ENCODE results near the gene RCSD1.

The RCSD1 gene

DNA sequence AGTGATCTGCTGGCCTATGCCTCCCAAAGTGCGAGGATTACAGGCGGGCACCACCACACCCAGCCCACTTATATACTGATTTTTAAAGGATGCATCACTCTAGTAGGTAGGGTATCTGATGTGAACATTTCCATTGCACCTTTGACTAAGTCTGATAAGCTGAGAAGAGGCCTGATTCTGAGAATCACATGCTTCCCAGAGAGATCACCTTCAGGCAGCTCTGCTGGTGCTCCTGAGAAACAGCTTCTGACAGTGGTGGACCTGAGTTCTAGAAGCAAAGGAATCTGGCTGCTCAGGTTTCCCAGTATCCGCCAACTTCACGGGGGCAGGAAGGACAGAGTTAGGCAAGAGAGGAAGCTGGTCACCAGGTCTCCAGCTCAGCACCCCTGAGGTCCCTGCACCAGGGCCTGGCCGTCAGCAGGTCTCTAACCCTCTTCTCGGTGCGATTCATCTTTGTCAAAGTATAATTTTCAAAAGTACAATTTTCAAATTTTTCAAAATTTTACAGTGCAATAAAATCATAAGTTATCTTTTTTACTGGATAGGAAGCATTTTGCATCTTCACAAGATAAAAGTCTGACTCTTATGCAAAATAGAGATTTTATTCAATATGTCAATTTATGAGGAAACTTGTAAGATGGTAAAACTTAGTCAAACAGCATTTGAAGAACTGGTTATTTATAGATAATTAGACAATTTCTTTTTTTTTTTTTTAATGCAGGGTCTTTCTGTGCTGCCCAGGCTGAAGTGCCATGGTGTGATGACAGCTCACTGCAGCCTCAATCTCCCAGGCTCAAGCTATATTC lies 65.9 kb downstream of the RCSD1 start:
- peaks cover 26% of the 10 kb centered on the region for H3K4me1 Mint-ChIP-seq
- H3K27ac Mint-ChIP-seq: no peak overlapping the region
- no peak overlapping the region for H3K4me3 Mint-ChIP-seq
- peaks cover 75% of the 10 kb centered on the region for H3K36me3 Mint-ChIP-seq
- no peaks in the 10 kb centered on the region for H3K27me3 Mint-ChIP-seq
- ATAC-seq: no peak
- H3K9me3 Mint-ChIP-seq: no peaks in the 10 kb centered on the region

DNA sequence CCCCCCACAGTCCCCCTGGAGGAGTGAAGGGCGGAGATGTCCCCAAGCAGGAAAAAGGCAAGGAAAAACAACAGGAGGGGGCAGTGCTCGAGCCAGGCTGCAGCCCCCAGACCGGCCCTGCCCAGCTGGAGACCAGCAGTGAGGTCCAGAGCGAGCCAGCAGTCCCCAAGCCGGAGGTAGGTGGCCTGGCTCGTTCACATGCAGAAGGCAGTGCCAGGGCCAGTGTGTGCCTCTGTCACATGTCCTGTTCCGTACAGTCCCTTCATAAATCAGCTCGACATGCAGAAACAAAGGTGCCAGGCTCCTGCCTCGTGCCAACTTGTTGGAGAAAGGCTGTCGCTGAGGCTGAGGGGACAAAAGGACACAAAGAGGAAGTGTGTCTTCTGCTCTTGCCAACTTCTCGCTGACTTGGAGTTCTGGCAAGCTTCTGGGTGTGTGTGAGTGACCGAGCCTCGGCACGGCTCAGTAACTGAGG lies 67.7 kb downstream of the RCSD1 start:
- ATAC-seq: no peak
- H3K4me1 Mint-ChIP-seq: peaks cover 27% of the 10 kb centered on the region
- H3K27me3 Mint-ChIP-seq: no peaks in the 10 kb centered on the region
- H3K4me3 Mint-ChIP-seq: no peak overlapping the region
- H3K27ac Mint-ChIP-seq: peak overlapping the region; percentile 69
- H3K36me3 Mint-ChIP-seq: peaks cover 68% of the 10 kb centered on the region
- no peaks in the 10 kb centered on the region for H3K9me3 Mint-ChIP-seq

DNA sequence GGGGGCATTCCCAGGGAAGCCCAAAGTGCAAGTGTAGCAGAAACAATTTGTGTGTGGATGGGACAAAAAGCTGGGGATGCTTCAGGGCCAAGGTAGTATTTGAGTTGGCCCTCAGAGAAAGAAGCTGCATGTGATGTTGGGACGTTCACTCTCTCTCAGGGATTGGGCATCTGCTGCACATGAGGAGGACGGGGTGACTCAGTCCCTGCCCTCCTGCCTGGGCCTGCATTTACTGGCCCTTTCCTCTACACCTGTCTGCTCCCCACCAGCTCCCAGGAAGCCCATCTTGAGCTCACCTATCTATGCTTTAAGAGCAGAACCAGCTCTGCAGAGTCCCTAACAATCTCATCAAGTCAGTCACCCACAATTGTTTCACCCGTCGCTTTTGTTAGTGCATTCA lies 68.3 kb downstream of the RCSD1 start:
- H3K4me1 Mint-ChIP-seq: peaks cover 33% of the 10 kb centered on the region
- no peak for ATAC-seq
- peak overlapping the region; percentile 69 for H3K27ac Mint-ChIP-seq
- no peak overlapping the region for H3K4me3 Mint-ChIP-seq
- H3K36me3 Mint-ChIP-seq: peaks cover 68% of the 10 kb centered on the region
- no peaks in the 10 kb centered on the region for H3K9me3 Mint-ChIP-seq
- no peaks in the 10 kb centered on the region for H3K27me3 Mint-ChIP-seq

DNA sequence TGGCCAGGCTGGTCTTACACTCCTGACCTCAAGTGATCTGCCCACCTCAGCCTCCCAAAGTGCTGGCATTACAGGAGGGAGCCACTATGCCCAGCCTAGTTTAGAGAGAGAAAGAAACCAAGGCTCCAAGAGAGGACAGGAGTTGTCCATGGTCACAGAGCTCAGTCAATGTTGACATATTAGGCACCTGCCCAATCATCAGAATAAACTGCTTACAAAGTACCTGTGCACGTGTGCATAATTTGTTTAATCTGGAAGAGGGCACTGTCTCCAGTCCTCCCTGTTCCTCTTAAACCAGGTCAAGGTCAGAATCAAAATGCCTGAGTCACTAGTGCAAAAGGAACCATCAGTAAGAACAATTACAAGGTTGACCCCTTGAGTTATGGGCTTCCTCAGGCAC lies 71.5 kb downstream of the RCSD1 start:
- H3K4me1 Mint-ChIP-seq: peaks cover 54% of the 10 kb centered on the region
- H3K4me3 Mint-ChIP-seq: no peak overlapping the region
- no peaks in the 10 kb centered on the region for H3K27me3 Mint-ChIP-seq
- H3K27ac Mint-ChIP-seq: peak overlapping the region; percentile 57
- H3K36me3 Mint-ChIP-seq: peaks cover 71% of the 10 kb centered on the region
- no peaks in the 10 kb centered on the region for H3K9me3 Mint-ChIP-seq
- ATAC-seq: no peak

DNA sequence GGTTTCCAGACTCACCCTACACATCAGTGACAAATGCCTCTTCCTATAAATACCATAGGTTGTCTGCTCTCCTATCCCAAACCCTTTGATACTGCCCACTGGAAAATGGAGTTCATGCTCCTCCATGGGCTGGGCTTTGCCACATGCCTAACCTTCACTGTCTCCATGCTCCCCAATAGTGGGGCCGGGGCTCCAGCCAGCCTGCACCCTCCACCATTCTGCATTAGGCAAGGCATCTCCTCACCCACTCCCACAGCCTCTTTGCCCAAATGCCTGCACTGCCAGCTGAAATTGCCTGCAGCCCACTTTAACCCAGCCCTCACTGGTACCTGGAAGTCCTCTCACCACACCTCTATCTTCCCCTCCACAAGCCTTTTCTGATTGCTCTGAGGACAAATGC lies 73.5 kb downstream of the RCSD1 start:
- Mint-ChIP-seq H3K27ac (no peak overlapping the region), H3K4me1 (peaks cover 61% of the 10 kb centered on the region), H3K36me3 (peaks cover 53% of the 10 kb centered on the region), H3K9me3 (no peaks in the 10 kb centered on the region), H3K27me3 (no peaks in the 10 kb centered on the region), H3K4me3 (no peak overlapping the region)
- ATAC-seq: no peak

DNA sequence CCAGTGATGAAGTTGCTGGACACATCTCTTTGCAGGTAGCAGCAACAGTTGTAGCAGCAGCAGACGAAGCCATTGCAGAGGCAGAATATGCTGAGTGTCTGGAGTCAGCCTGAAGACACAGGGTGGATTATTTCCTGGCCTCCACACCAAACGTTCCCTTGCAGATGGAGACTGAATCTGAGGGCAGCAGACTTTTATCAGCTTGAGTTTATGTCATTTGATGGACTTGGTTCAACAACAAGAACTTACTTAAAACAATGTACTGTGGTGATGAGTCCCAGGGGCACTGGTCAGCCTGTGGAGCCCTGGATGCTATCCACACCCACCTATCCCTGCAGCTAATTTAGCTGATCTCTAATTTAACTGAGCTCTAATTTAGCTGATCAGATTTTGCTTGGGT lies 74.7 kb downstream of the RCSD1 start:
- peaks cover 42% of the 10 kb centered on the region for H3K36me3 Mint-ChIP-seq
- peaks cover 65% of the 10 kb centered on the region for H3K4me1 Mint-ChIP-seq
- H3K4me3 Mint-ChIP-seq: no peak overlapping the region
- ATAC-seq: no peak
- H3K27ac Mint-ChIP-seq: no peak overlapping the region
- no peaks in the 10 kb centered on the region for H3K9me3 Mint-ChIP-seq
- no peaks in the 10 kb centered on the region for H3K27me3 Mint-ChIP-seq

DNA sequence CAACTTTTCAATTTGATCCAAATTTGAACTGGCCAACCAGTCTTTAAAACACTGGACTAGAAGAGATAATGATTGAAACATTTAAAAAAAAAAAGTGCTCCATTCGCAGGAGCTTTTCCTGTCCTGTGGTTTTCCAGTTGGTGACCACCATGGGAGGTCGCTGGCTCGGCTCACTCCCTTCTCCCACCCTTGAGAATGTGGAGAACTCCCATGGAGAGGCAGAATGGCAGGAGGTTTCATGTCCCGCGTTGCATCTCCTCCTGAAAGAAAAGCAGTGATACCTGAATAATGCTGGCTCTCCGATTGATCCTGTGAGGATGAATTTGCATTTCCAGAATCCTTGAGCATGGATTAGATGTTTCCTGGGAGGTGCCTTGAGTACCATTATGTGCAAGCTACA lies 75.2 kb downstream of the RCSD1 start:
- H3K36me3 Mint-ChIP-seq: peaks cover 37% of the 10 kb centered on the region
- H3K27ac Mint-ChIP-seq: no peak overlapping the region
- H3K4me3 Mint-ChIP-seq: no peak overlapping the region
- ATAC-seq: no peak
- H3K27me3 Mint-ChIP-seq: no peaks in the 10 kb centered on the region
- peaks cover 65% of the 10 kb centered on the region for H3K4me1 Mint-ChIP-seq
- H3K9me3 Mint-ChIP-seq: no peaks in the 10 kb centered on the region

DNA sequence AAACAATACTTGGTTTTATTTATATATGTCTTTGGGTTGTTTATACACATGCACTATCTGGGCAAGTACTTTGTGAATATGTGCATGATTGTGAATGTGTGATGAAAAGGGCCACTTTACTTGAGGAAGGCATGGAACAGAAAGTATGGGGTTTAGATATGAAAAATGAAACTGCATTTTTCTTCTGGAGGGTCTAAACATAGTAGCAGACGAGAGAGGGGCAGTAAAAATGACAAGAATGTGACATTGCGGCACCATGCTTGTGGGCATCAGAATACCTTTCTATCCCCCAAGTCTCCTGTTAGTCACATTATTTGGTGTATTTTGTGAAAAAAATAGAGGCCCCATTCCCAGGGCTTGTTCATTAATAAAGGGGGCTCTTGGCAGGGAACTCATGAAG lies 76.3 kb downstream of the RCSD1 start:
- peaks cover 67% of the 10 kb centered on the region for H3K4me1 Mint-ChIP-seq
- H3K36me3 Mint-ChIP-seq: peaks cover 30% of the 10 kb centered on the region
- no peaks in the 10 kb centered on the region for H3K9me3 Mint-ChIP-seq
- H3K4me3 Mint-ChIP-seq: no peak overlapping the region
- H3K27me3 Mint-ChIP-seq: no peaks in the 10 kb centered on the region
- no peak for ATAC-seq
- H3K27ac Mint-ChIP-seq: peak overlapping the region; percentile 81

DNA sequence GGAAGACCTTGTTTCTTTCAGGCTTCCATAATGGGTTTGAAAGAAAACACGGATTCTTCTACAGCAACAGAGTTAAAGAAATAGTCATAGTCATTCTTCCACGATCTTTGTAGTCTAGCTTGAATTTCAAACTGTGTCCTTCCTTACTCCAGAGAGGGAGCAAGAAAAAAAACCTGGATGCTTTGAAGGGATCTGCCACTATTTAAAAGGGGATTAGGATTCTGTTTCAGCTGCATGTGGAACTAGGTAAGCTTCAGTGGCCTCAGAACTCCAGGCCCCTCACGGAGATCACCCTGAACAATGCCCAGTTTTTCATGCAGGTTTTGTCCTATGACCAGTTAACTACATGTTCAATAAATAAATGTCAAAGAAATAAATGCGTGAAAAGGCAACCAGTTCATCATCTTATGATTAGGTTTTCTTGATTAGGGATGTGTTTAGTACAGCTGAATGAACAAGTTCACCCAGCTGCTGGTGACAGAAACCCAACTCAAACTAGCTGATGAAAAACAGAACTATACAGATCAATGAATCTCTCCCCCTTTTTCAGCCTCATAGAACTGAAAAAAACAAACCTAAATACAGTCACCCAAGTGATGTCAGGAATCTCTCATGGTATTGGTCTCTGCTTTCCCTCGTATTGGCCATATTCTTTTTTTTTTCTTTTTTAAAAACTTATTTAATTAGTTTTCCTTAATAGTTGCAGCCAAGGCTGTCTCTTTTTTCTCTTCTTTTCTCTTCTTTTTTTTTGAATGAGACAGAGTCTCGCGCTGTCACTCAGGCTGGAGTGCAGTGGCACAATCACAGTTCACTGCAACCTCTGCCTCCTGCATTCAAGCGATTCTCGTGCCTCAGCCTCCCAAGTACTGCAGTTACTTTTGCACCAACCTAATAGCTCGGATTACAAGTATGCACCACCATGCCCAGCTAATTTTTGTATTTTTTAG lies 77.2 kb downstream of the RCSD1 start:
- peaks cover 29% of the 10 kb centered on the region for H3K36me3 Mint-ChIP-seq
- peak overlapping the region; percentile 81 for H3K27ac Mint-ChIP-seq

DNA sequence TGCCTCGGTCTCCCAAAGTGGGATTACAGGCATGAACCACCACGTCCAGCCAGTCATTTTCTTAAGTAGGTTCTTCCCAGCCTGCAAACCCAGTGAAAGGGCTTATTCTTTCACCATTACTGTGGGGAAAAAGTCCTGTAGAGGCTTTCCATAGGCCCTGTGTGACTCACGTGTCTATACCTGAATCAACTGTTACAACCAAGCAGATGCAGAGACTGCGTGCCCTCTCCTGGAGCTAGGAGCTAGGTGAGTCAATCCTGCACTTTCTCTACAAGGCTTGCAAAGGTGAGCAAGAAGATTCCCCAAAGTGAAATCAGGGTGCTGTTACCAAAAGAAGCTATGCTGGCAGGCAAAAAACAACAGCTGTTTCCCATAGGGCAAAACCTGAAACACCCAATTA lies 77.9 kb downstream of the RCSD1 start:
- Mint-ChIP-seq H3K9me3 (no peaks in the 10 kb centered on the region), H3K4me1 (peaks cover 65% of the 10 kb centered on the region), H3K27me3 (no peaks in the 10 kb centered on the region), H3K4me3 (no peak overlapping the region), H3K27ac (peak overlapping the region; percentile 81), H3K36me3 (peaks cover 26% of the 10 kb centered on the region)
- ATAC-seq: no peak

More for the DNA sequence above, 77.2 kb downstream of the RCSD1 start:
- Mint-ChIP-seq H3K27me3 (no peaks in the 10 kb centered on the region), H3K4me3 (peak overlapping the region; percentile 24), H3K9me3 (no peaks in the 10 kb centered on the region), H3K4me1 (peaks cover 67% of the 10 kb centered on the region)
- peak; percentile 77 for ATAC-seq

DNA sequence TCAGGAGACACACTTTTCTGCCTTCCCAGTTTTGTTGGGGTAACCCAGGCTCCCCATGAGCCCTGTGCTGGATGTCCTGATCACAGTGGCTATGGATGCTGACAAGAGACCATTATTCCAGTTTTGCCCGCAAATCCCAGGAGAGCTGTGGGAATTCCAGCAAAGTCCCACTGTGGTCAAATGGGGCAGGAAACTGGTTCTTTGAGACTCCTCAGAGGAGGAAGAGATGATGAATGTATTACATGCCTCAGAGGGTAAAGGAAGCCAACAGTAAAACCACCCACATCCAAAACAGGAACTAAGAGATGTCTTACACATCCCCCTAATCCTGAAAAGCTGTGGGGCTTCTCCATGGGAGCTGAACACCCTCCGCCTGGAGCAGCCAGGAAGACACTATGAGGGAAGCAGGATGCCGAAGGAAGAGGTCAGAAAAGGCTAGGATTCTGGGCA lies 78.9 kb downstream of the RCSD1 start:
- peaks cover 65% of the 10 kb centered on the region for H3K4me1 Mint-ChIP-seq
- H3K27ac Mint-ChIP-seq: peak overlapping the region; percentile 75
- H3K4me3 Mint-ChIP-seq: peak overlapping the region; percentile 40
- H3K27me3 Mint-ChIP-seq: no peaks in the 10 kb centered on the region
- H3K9me3 Mint-ChIP-seq: no peaks in the 10 kb centered on the region
- ATAC-seq: peak; percentile 83
- H3K36me3 Mint-ChIP-seq: peaks cover 16% of the 10 kb centered on the region

DNA sequence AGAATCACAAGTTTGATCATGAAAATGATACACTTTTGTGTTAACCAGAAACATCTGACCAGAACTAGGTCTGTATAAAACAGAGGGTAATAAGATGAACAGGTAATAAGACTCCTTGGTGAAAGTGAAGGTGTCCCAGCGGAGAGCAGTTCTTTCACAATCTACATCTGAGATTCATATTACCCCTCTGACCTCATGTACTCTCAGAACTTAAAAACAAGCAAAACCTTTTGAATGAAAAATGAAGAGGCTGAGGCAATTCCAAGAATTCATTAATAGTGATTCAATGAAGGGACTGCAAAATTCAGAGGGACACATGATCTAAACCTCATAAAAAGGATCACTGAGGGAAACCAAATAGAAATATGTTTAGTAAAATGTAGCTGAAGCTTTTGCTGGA lies 80.8 kb downstream of the RCSD1 start:
- no peak for ATAC-seq
- peaks cover 5% of the 10 kb centered on the region for H3K36me3 Mint-ChIP-seq
- H3K9me3 Mint-ChIP-seq: no peaks in the 10 kb centered on the region
- H3K4me3 Mint-ChIP-seq: no peak overlapping the region
- no peak overlapping the region for H3K27ac Mint-ChIP-seq
- peaks cover 75% of the 10 kb centered on the region for H3K4me1 Mint-ChIP-seq
- H3K27me3 Mint-ChIP-seq: peaks cover 7% of the 10 kb centered on the region

DNA sequence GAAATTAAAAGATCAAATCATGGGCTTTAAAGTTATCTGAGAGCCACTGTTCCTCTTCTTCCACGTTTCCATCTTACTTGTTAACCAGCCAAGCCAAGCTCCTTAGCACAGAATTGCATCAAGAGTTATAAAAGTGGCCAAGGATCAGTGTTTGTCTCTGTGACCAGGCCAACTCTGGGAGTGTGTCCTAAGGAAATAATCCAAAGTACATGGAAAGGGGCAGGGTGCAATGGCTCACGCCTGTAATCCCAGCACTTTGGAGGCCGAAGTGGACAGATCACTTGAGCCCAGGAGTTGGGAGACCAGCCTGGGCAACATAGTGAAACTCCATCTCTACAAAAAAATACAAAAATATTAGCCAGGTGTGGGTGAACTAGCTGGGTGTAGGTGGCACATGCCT lies 81.8 kb downstream of the RCSD1 start:
- Mint-ChIP-seq H3K9me3 (no peaks in the 10 kb centered on the region), H3K36me3 (peaks cover 5% of the 10 kb centered on the region), H3K4me3 (no peak overlapping the region), H3K4me1 (peaks cover 69% of the 10 kb centered on the region), H3K27ac (no peak overlapping the region), H3K27me3 (peaks cover 7% of the 10 kb centered on the region)
- no peak for ATAC-seq

DNA sequence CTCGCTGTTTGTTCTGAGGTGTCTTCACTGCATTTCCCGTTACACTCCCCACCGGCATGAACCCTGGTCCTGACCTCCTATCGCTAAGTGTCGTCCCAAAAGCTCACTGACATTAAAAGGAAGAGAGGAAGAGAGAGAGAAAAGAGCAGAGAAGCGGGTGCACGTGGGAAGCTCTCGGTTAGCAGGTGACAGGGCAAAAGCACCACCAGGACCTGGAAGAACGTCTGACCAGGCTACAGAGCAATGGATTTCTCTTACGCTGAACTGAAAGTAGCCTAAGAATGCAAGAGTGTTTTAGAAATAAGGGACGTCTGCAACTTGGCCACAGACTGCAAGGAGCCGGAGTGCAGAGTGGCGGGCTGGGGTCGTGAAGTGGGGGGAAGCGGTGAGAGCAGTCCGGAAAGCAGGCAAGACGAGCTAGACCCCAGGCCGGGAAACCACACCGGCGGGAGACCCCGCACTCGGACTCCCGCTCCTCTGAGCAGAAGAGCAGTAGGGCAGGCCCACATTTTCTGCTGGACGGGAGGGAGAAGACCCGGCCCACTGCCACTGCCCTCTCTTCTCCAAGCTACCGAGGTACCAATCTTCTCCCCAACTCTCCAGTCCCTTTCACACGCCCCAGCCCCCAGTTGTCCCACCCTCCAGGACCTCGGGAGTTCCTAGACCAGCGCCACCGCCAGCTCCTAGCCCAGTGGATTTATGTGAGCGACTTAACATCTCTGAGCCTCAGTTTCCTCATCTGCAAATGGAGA lies 83.5 kb downstream of the RCSD1 start:
- peaks cover 7% of the 10 kb centered on the region for H3K27me3 Mint-ChIP-seq
- H3K9me3 Mint-ChIP-seq: no peaks in the 10 kb centered on the region
- peak overlapping the region; percentile 94 for H3K27ac Mint-ChIP-seq
- peaks cover 56% of the 10 kb centered on the region for H3K4me1 Mint-ChIP-seq
- ATAC-seq: no peak
- H3K36me3 Mint-ChIP-seq: peaks cover 5% of the 10 kb centered on the region
- H3K4me3 Mint-ChIP-seq: peak overlapping the region; percentile 79

DNA sequence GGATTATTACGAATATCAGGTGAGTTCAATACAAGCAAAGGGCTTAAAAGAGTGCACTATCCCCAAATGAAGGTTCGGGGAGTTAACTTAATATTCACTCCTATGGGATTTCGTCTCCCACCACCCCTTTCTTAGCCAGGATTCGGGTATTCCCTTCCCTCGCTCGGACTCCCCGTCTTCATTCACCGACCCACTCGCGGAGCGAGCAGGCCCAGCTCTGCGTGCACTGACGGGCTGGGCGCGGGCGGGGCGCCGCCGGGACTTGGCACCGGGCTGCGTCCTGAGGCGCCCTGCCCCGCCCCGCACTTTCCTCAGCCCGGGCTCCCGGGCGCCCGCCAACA lies 84.0 kb downstream of the RCSD1 start:
- Mint-ChIP-seq H3K9me3 (no peaks in the 10 kb centered on the region), H3K27me3 (peaks cover 7% of the 10 kb centered on the region), H3K4me3 (peak overlapping the region; percentile 79), H3K27ac (peak overlapping the region; percentile 94), H3K36me3 (peaks cover 5% of the 10 kb centered on the region), H3K4me1 (peaks cover 55% of the 10 kb centered on the region)
- ATAC-seq: peak; percentile 79
